K562 (cell line): Measurements from ENCODE around the gene LYRM1. TPM values are rescaled to one million over a fixed set of nuclear protein-coding genes. Genes with fewer than 3 reads are reported as not detected.

Experiments
- BMI1 ChIP-seq: fragments of 150-350 bp; IDR thresholded peaks from 2 replicates; pipeline ENCODE4 v1.6.1; 2014; ENCODE audit warnings: low read length
- CBFA2T3 ChIP-seq: fragments of 450-650 bp; IDR thresholded peaks from 2 replicates; pipeline ENCODE4 v1.6.1; 2017
- ELF2 ChIP-seq: fragments of 250-450 bp; sonication (Bioruptor Pico); IDR thresholded peaks from 2 replicates; pipeline ENCODE4 v1.5.0; 2021; ENCODE audit warnings: mild to moderate bottlenecking
- ETS1 ChIP-seq: conservative IDR thresholded peaks from 2 replicates; pipeline ENCODE4 v1.6.1; 2011; ENCODE audit warnings: low read depth, mild to moderate bottlenecking, low read length; ENCODE audit not compliant: control insufficient read depth
- ETS2 ChIP-seq: IDR thresholded peaks from 2 replicates; pipeline ENCODE4 v1.6.1; 2016; ENCODE audit warnings: borderline replicate concordance, missing genetic modification characterization, mild to moderate bottlenecking, moderate library complexity, missing compliant biosample characterization; ENCODE audit not compliant: poor library complexity, severe bottlenecking
- GABPB2 ChIP-seq: fragments of 250-450 bp; sonication (Bioruptor Pico); conservative IDR thresholded peaks from 2 replicates; pipeline ENCODE4 v1.5.1; 2021; ENCODE audit warnings: mild to moderate bottlenecking
- IRF2 ChIP-seq: sonication (generic); formaldehyde crosslinking; IDR thresholded peaks from 2 replicates; pipeline ENCODE4 v1.8.1; 2022; ENCODE audit warnings: mild to moderate bottlenecking, missing genetic modification reagents
- KDM5B ChIP-seq: fragments of 200-600 bp; sonication (generic); IDR thresholded peaks from 2 replicates; pipeline ENCODE4 v1.6.1; 2012; ENCODE audit warnings: low read depth, mild to moderate bottlenecking, moderate library complexity, low read length, control low read depth, inconsistent platforms; ENCODE audit not compliant: insufficient replicate concordance
- MBD1 ChIP-seq: fragments of 250-450 bp; sonication (Bioruptor Pico); IDR thresholded peaks from 2 replicates; pipeline ENCODE4 v1.8.0; 2022; ENCODE audit warnings: inconsistent platforms
- NCOA1 ChIP-seq: fragments of 450-650 bp; IDR thresholded peaks from 2 replicates; pipeline ENCODE4 v1.6.1; 2016; ENCODE audit warnings: low read depth
- NCOA2 ChIP-seq, 2 experiments: fragments of 450-650 bp; IDR thresholded peaks; 2 replicates each; pipeline ENCODE4 v1.6.1; 2018; ENCODE audit warnings: mild to moderate bottlenecking in 2 of 2, moderate library complexity in 1 of 2; ENCODE audit not compliant: partially characterized antibody in 2 of 2
- NKRF ChIP-seq: fragments of 450-650 bp; IDR thresholded peaks from 2 replicates; pipeline ENCODE4 v1.6.1; 2016; ENCODE audit warnings: borderline replicate concordance
- NUFIP1 ChIP-seq: fragments of 450-650 bp; IDR thresholded peaks from 2 replicates; pipeline ENCODE4 v1.6.1; 2018; ENCODE audit not compliant: partially characterized antibody
- PHTF2 ChIP-seq: fragments of 250-450 bp; sonication (Bioruptor Pico); IDR thresholded peaks from 2 replicates; pipeline ENCODE4 v1.5.0; 2021; ENCODE audit warnings: mild to moderate bottlenecking
- RBFOX2 ChIP-seq: fragments of 200-400 bp; formaldehyde crosslinking; IDR thresholded peaks from 2 replicates; pipeline ENCODE4 v1.6.1; 2017; ENCODE audit warnings: low read depth, mild to moderate bottlenecking, low read length, moderate library complexity
- RCOR1 ChIP-seq, 2 experiments: IDR thresholded peaks; 2 replicates each; pipeline ENCODE4 v1.6.1; 2012; ENCODE audit warnings: low read depth in 2 of 2, low read length in 2 of 2, borderline replicate concordance in 1 of 2, improper control_type of control experiment in 1 of 2
- SPI1 ChIP-seq: IDR thresholded peaks from 2 replicates; pipeline ENCODE4 v1.6.1; 2011; ENCODE audit warnings: low read depth, low read length, control low read depth, borderline replicate concordance
- THAP12 ChIP-seq: fragments of 250-450 bp; sonication (Bioruptor Pico); IDR thresholded peaks from 2 replicates; pipeline ENCODE4 v1.9.0; 2021; ENCODE audit warnings: mild to moderate bottlenecking, inconsistent platforms
- XRCC3 ChIP-seq: fragments of 450-650 bp; IDR thresholded peaks from 2 replicates; pipeline ENCODE4 v1.6.1; 2017; ENCODE audit warnings: mild to moderate bottlenecking, moderate library complexity
- ZNF274 ChIP-seq: IDR thresholded peaks from 2 replicates; pipeline ENCODE4 v1.6.1; 2011; ENCODE audit warnings: low read depth, mild to moderate bottlenecking, low read length, moderate library complexity, borderline replicate concordance
- ZNF311 ChIP-seq: fragments of 250-450 bp; sonication (Bioruptor Pico); IDR thresholded peaks from 2 replicates; pipeline ENCODE4 v1.4.0; 2020; ENCODE audit warnings: mild to moderate bottlenecking, moderate library complexity
- ZNF717 ChIP-seq: fragments of 250-450 bp; sonication (Bioruptor Pico); IDR thresholded peaks from 2 replicates; pipeline ENCODE4 v1.5.0; 2021
- polyA plus RNA-seq, 8 experiments: library from polyadenylated mRNA; depleted of rRNA in 4 of 8; stranded (reverse) in 5 of 8; unstranded in 3 of 8; fragments of >200 nt; fragmentation: Nextera tagmentation in 2 of 8; fragmentation: Illumina TruSeq in 1 of 8; extraction: Ambion mirVana in 2 of 8; extraction: Trizol in 1 of 8; gene quantifications; 2 replicates each; pipeline versions ENCODE4 v1.2.1 to v1.2.3, GENCODE V29; 2011 to 2014; ENCODE audit warnings: inconsistent platforms in 1 of 8, missing spikeins in 1 of 8
- total RNA-seq, 7 experiments: library from RNA; depleted of rRNA in 6 of 7; stranded (reverse); fragments of >200 nt in 6 of 7; fragmentation: Illumina TruSeq in 2 of 7; extraction: Trizol in 2 of 7; gene quantifications; 2 replicates each; pipeline versions ENCODE4 v1.2.1 to v1.2.3, GENCODE V29; 2011 to 2021; ENCODE audit warnings: low replicate concordance in 1 of 7

The LYRM1 gene
- total and polyA plus RNA-seq, 9 of the 15 experiments (the other 6 are each of a cell fraction or from before 2014, with no cell fraction given): 17.5 to 44.1 (median 32.7) TPM

GRCh38 chr16:20918486-20919239 is 18.1 kb downstream of the LYRM1 start (continued):
- no peak; the same call in 1 of the 2 replicates for TF ChIP-seq NKRF
- no peak for TF ChIP-seq NCOA2 (IDR thresholded peaks at IDR 0.05; ENCODE audit: partially characterized antibody in 2 of 2)
- peak; percentile 45; the same call in 1 of the 2 replicates for TF ChIP-seq NCOA1
- no peak for TF ChIP-seq THAP12 (CRISPR knock-in tag)
- no peak for TF ChIP-seq GABPB2 (CRISPR knock-in tag)
- no peak for TF ChIP-seq ZNF311
- no peak for TF ChIP-seq XRCC3
- TF ChIP-seq ELF2 (CRISPR knock-in tag): no peak
- TF ChIP-seq ZNF717 (CRISPR knock-in tag): no peak
- no peak for TF ChIP-seq ETS2 (tag)
- no peak for TF ChIP-seq NUFIP1
- TF ChIP-seq ETS1: no peak
- no peak for TF ChIP-seq MBD1 (CRISPR knock-in tag)
- peak; percentile 57 for TF ChIP-seq RBFOX2
- TF ChIP-seq IRF2: no peak
- TF ChIP-seq PHTF2: no peak
- TF ChIP-seq RCOR1 (IDR thresholded peaks at IDR 0.05; ENCODE audit: borderline replicate concordance in 1 of 2, low read depth in 2 of 2, low read length in 2 of 2): peak; percentile 52 to 93; a peak in 3 of 4 replicates
- TF ChIP-seq ZNF274: no peak
- peak; percentile 49; the same call in 1 of the 2 replicates for TF ChIP-seq CBFA2T3
- TF ChIP-seq SPI1: no peak
- TF ChIP-seq BMI1: no peak
- TF ChIP-seq KDM5B: no peak
